Esophagus squamous epithelium (tissue), 5 donors: ENCODE measurements around the gene ALG8. TPM values are rescaled to one million over a fixed set of nuclear protein-coding genes. Genes with fewer than 3 reads are reported as not detected.

ENCODE experiments used
- DNase-seq: peaks from one replicate; lab custom pipeline; 2025; lab: John Stamatoyannopoulos, UW
- H3K27ac ChIP-seq, 4 donors: fragments of 200-600 bp; sonication (generic); one replicate each; pipeline ENCODE4 v1.5.1; 2016 to 2019; ENCODE audit warnings: mild to moderate bottlenecking in 1 of 4
- H3K27me3 ChIP-seq, 4 donors: fragments of 200-600 bp; sonication (generic); 1 replicate in 3 of 4; 2 replicates in 1 of 4; pipeline versions ENCODE4 v1.5.1 to v1.6.0; 2017 to 2021; ENCODE audit warnings: antibody characterized with exemption in 1 of 4
- H3K36me3 ChIP-seq, 3 donors: fragments of 200-600 bp; sonication (generic); one replicate each; pipeline ENCODE4 v1.5.1; 2016 to 2019
- H3K4me1 ChIP-seq, 3 donors: fragments of 200-600 bp; sonication (generic); one replicate each; pipeline ENCODE4 v1.5.1; 2017 to 2019
- H3K4me3 ChIP-seq, 4 donors: fragments of 200-600 bp; sonication (generic); 1 replicate in 3 of 4; 2 replicates in 1 of 4; pipeline ENCODE4 v1.5.1; 2016 to 2019; ENCODE audit warnings: mild to moderate bottlenecking in 2 of 4, moderate library complexity in 1 of 4
- H3K9me3 ChIP-seq, 3 donors: fragments of 200-600 bp; sonication (generic); one replicate each; pipeline ENCODE4 v1.5.1; 2016 to 2019
- CTCF ChIP-seq, 6 experiments: fragments of 450-650 bp in 4 of 6; fragments of 200-600 bp in 2 of 6; sonication (generic) in 2 of 6; IDR thresholded peaks; one replicate each; pipeline ENCODE4 v1.5.1; 2016 to 2019; ENCODE audit warnings: antibody characterized with exemption in 6 of 6, mild to moderate bottlenecking in 4 of 6, moderate library complexity in 4 of 6
- POLR2A ChIP-seq, 4 donors: fragments of 450-650 bp; IDR thresholded peaks; one replicate each; pipeline ENCODE4 v1.6.1; 2017; ENCODE audit warnings: antibody characterized with exemption in 4 of 4, mild to moderate bottlenecking in 4 of 4, moderate library complexity in 3 of 4
- WGBS, 2 donors: methylation state at CpG; one replicate each; pipeline ENCODE4 v1.1.5; 2018; 5-methylcytosine and 5-hydroxymethylcytosine counted together
- intact Hi-C: fragments of 100-400 bp; cut with DNase I; formaldehyde crosslinking; loops from one replicate; pipeline ENCODE4 v1.15.0; 2022
- total RNA-seq, 4 donors: library from RNA; depleted of rRNA; stranded (reverse); fragments of >200 nt; gene quantifications; one replicate each; pipeline ENCODE4 v1.1.0, GENCODE V29; 2016
- donor health status: DM: yes; HTN: yes; CAD: no.

The ALG8 gene
- 10 to 100 TPM; 13.9 to 30.5 (median 27.3) TPM for total RNA-seq

- peak; percentile 66 for DNase-seq
- peak within 1 kb of the TSS; percentile 79 to 86 (median 84) for H3K27ac ChIP-seq
- H3K36me3 ChIP-seq, result peaks cover 0 to 23% (median 0%) of the 10 kb centered on the region in 3 donors
- no peaks in the 10 kb centered on the region for H3K27me3 ChIP-seq
- H3K9me3 ChIP-seq, result no peaks in the 10 kb centered on the region
- WGBS, 2 donors, result 1 to 4% methylated on average over 24 to 44 of the region's 52 CpGs
- peaks cover 6 to 27% (median 15%) of the 10 kb centered on the region in 3 donors for H3K4me1 ChIP-seq
- H3K4me3 ChIP-seq, result peak within 1 kb of the TSS; percentile 61 to 90 (median 72)
- intact Hi-C loops, result no loop called here
- TF ChIP-seq POLR2A (IDR thresholded peaks at IDR 0.05) (peak in 3 of 4 donors; percentile 36 to 53 (median 40)), CTCF (IDR thresholded peaks at IDR 0.05) (peak in 1 of 6 experiments; percentile 32)
These were observed at the start of gene ALG8 for GRCh38 chr11:78139422-78140391. Gene ALG8 (minus strand): TSS chr11:78139626. CDS start chr11:78139588, 38 bp downstream.

GRCh38 chr11:78188286-78189173, 49.1 kb upstream of the ALG8 start, which contains the start of the genes KCTD21 and USP35:
Gene KCTD21 (minus strand): TSS chr11:78188626. CDS start chr11:78174554, 14,072 bp downstream.
Gene USP35 (plus strand): TSS chr11:78188919. CDS start chr11:78196246, 7,327 bp downstream.
- Histone ChIP-seq H3K27me3 (no peaks in the 10 kb centered on the region), H3K9me3 (no peaks in the 10 kb centered on the region), H3K36me3 (peaks cover 0 to 1% (median 0%) of the 10 kb centered on the region in 3 donors), H3K4me3 (peak within 1 kb of the TSS; percentile 66 to 100 (median 78)), H3K4me1 (peaks cover 24 to 61% (median 32%) of the 10 kb centered on the region in 3 donors), H3K27ac (peak within 1 kb of the TSS; percentile 89 to 98 (median 92))
- DNase-seq, result peak; percentile 82
- TF ChIP-seq CTCF (IDR thresholded peaks at IDR 0.05), result peak in 1 of 6 experiments; percentile 5
- peak in 3 of 4 donors; percentile 37 to 84 (median 53) for TF ChIP-seq POLR2A (IDR thresholded peaks at IDR 0.05)
- WGBS, 2 donors, result 0% methylated on average over 9 to 11 of the region's 74 CpGs
- intact Hi-C loops, result no loop called here

- no peaks in the 10 kb centered on the region for H3K27me3 ChIP-seq
- 24 to 29% methylated on average over 18 to 21 of the region's 31 CpGs for WGBS, 2 donors
- peaks cover 0 to 7% (median 0%) of the 10 kb centered on the region in 3 donors for H3K36me3 ChIP-seq
- H3K4me3 ChIP-seq, result peak overlapping the region; percentile 66 to 100 (median 78)
- peak overlapping the region; percentile 89 to 98 (median 92) for H3K27ac ChIP-seq
- TF ChIP-seq CTCF (IDR thresholded peaks at IDR 0.05) (no peak), POLR2A (IDR thresholded peaks at IDR 0.05) (peak in 1 of 4 donors; percentile 13)
- H3K4me1 ChIP-seq, result peaks cover 24 to 61% (median 32%) of the 10 kb centered on the region in 3 donors
- no peak for DNase-seq
- no peaks in the 10 kb centered on the region for H3K9me3 ChIP-seq
- intact Hi-C loops, result no loop called here
These were observed 48.2 kb upstream of the ALG8 start for GRCh38 chr11:78187366-78188285.

- peaks cover 5 to 34% (median 9%) of the 10 kb centered on the region in 3 donors for H3K4me1 ChIP-seq
- intact Hi-C loops, result no loop called here
- no peak overlapping the region for H3K4me3 ChIP-seq
- peak overlapping the region in 3 of 4 donors; percentile 36 to 79 (median 77) for H3K27ac ChIP-seq
- WGBS, 2 donors, result 38 to 57% methylated on average over 2 of the region's 2 CpGs
- no peaks in the 10 kb centered on the region for H3K27me3 ChIP-seq
- H3K36me3 ChIP-seq, result peaks cover 0 to 30% (median 0%) of the 10 kb centered on the region in 3 donors
- no peak for TF ChIP-seq POLR2A (IDR thresholded peaks at IDR 0.05)
- no peak for TF ChIP-seq CTCF (IDR thresholded peaks at IDR 0.05)
- no peaks in the 10 kb centered on the region for H3K9me3 ChIP-seq
- no peak for DNase-seq
These were observed 41.8 kb upstream of the ALG8 start for GRCh38 chr11:78181185-78181584.
